CD1c-positive myeloid dendritic cell (primary cell): Measurements from ENCODE around the gene LSP1.
"Not testable (repeated sequence)": the region's sequence is repeated elsewhere in the genome, so short reads cannot be mapped to it uniquely, and the experiment has no call there.

Source experiments
- DNase-seq: peaks from one replicate; pipeline ENCODE4 v3.0.0-alpha.2; 2016; ENCODE audit errors: extremely low spot score

Gene LSP1

GRCh38 chr11:1928891-1929541 is 76.1 kb downstream of the LSP1 start:
- no peak for DNase-seq

- no peak for DNase-seq
Observed at GRCh38 chr11:1929621-1930461, 77.0 kb downstream of the LSP1 start.

- no peak for DNase-seq
Observed at GRCh38 chr11:1930462-1930830, 77.6 kb downstream of the LSP1 start.

GRCh38 chr11:1931341-1932104 is 78.6 kb downstream of the LSP1 start:
- DNase-seq, result no peak

- no peak for DNase-seq
Observed at GRCh38 chr11:1932105-1932480, 79.2 kb downstream of the LSP1 start.

- no peak for DNase-seq
Observed at GRCh38 chr11:1932681-1933080, 79.8 kb downstream of the LSP1 start.

GRCh38 chr11:1933416-1934334 is 80.8 kb downstream of the LSP1 start:
- no peak for DNase-seq

GRCh38 chr11:1934335-1935155 is 81.7 kb downstream of the LSP1 start:
- DNase-seq, result no peak

- no peak for DNase-seq
Observed at GRCh38 chr11:1935156-1936071, 82.5 kb downstream of the LSP1 start.

GRCh38 chr11:1936072-1936780 is 83.3 kb downstream of the LSP1 start:
- no peak for DNase-seq

- DNase-seq, result no peak
Observed at GRCh38 chr11:1936781-1937615, 84.1 kb downstream of the LSP1 start.

GRCh38 chr11:1937616-1938342 is 84.9 kb downstream of the LSP1 start:
- no peak for DNase-seq

- no peak for DNase-seq
Observed at GRCh38 chr11:1938343-1939005, 85.6 kb downstream of the LSP1 start.

- no peak for DNase-seq
Observed at GRCh38 chr11:1939006-1939625, 86.2 kb downstream of the LSP1 start.

GRCh38 chr11:1939788-1940187 is 86.9 kb downstream of the LSP1 start:
- not testable (repeated sequence) for DNase-seq
